Lower leg skin (tissue), 3 donors: ENCODE data around the gene GADD45A.

Source experiments
- CTCF ChIP-seq, 3 donors: fragments of 450-650 bp; IDR thresholded peaks; one replicate each; pipeline ENCODE4 v1.5.1; 2016; ENCODE audit warnings: antibody characterized with exemption in 3 of 3, mild to moderate bottlenecking in 3 of 3, moderate library complexity in 2 of 3
- POLR2A ChIP-seq, 2 donors: fragments of 450-650 bp; IDR thresholded peaks; one replicate each; pipeline ENCODE4 v1.6.1; 2016 to 2017; ENCODE audit warnings: antibody characterized with exemption in 2 of 2, mild to moderate bottlenecking in 1 of 2, moderate library complexity in 1 of 2

- TF ChIP-seq POLR2A (IDR thresholded peaks at IDR 0.05): no peak
- TF ChIP-seq CTCF (IDR thresholded peaks at IDR 0.05): no peak
Measured at GRCh38 chr1:67644566-67644965, 40.4 kb upstream of the GADD45A start.
